HL-60 (cell line): ENCODE measurements around the gene SH3BP4.

Experiments
- CTCF ChIP-seq: IDR thresholded peaks from one replicate; pipeline ENCODE4 v1.5.1; 2011; ENCODE audit warnings: low read length, control low read depth, inconsistent platforms; ENCODE audit not compliant: insufficient read depth
- GABPA ChIP-seq: IDR thresholded peaks from 2 replicates; pipeline ENCODE4 v1.6.1; 2012; ENCODE audit warnings: low read depth

GRCh38 chr2:234990300-234990699, 38.5 kb downstream of the SH3BP4 start:
- no peak for TF ChIP-seq GABPA
- TF ChIP-seq CTCF = no peak
